ENCODE data around the gene NCOA4. TPM values are rescaled to one million over a fixed set of nuclear protein-coding genes. Genes with fewer than 3 reads are reported as not detected.
"Not testable (repeated sequence)": the region's sequence is repeated elsewhere in the genome, so short reads cannot be mapped to it uniquely, and the experiment has no call there.

The NCOA4 gene
- total RNA-seq, 1 experiment from 2014 or later, result 108 TPM

DNA sequence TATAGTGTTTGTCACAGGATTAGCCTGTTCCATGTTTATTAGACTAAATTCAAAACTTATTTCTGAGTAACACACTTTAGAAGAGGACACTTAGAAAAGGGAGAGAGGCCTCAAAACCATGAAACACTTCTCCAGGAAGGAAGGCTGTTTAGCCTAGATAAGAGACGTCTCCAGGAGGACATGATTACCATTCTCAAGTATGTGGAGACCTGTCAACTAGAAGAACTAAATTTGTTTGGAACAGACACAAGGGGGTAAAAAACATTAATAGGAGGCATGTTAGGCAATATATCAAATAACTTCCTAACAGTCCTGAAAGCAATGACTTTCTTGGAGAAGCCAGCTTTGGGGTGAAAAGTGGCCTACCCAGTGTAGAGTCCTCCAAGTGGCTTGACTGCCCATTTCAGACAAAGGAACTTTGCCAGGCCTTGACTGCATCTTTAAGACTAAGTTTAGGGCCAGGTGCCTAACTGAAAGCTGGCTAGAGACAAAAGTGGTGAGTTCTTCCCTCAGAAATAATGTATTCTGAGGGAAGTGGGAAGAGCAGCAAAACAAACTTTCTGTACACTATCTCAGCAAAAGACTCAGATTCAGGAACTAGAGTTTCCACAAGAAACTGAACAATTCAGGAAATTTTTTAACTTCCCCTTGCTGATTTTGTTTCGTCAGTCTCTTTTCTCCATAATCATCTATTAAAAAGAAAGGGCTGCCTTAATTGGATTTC, 11.8 kb downstream of the NCOA4 start:
- H3K27me3 ChIP-seq (ENCODE audit: control insufficient read depth, insufficient read depth, low read length), result no peaks in the 10 kb centered on the region
- no peak for DNase-seq
- peaks cover 7% of the 10 kb centered on the region for H3K36me3 ChIP-seq (replicated peaks; ENCODE audit: control insufficient read depth, insufficient read depth, low read length)
- no peak overlapping the region for H3K4me3 ChIP-seq (ENCODE audit: insufficient read depth, low read depth, low read length)

DNA sequence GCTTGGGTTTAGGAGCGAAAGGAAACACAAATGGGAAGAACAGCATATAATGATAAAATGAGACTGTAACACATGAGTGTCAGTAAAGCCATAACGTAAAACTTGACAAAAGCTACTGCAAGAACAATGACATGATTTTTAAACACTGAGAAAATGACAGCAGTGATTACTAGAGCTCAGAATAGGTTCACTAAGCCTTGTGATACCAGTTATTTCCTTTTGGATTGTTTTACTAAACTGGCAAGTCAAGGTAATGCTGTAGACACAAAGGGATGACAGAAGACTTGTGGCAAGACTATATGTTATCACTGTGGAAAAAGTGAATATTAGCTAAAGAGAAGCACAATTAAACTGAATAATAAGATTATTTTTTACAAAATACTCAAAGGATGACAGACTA, 12.7 kb downstream of the NCOA4 start:
- no peaks in the 10 kb centered on the region for H3K27me3 ChIP-seq (ENCODE audit: control insufficient read depth, insufficient read depth, low read length)
- H3K36me3 ChIP-seq (replicated peaks; ENCODE audit: control insufficient read depth, insufficient read depth, low read length), result peaks cover 10% of the 10 kb centered on the region
- DNase-seq, result no peak
- no peak overlapping the region for H3K4me3 ChIP-seq (ENCODE audit: insufficient read depth, low read depth, low read length)

DNA sequence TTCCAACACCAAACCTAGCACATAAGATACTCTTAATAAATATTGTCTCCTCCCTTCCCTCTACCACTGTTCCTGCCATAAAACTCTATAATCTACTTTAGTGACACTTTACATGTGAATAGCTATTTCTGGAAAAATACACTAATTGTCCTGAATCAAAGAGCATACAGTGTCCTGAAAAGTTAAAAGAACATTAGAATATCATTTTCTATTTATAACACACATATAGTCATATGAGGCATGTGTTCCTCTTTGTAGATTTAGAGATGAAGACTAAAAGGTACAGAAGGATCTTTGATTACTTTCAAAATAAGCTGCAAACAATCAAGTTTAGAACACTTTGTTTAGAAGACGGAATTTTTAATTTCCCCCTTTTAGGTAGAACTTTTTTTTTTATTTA, 13.6 kb downstream of the NCOA4 start:
- H3K27me3 ChIP-seq (ENCODE audit: control insufficient read depth, insufficient read depth, low read length), result no peaks in the 10 kb centered on the region
- H3K36me3 ChIP-seq (replicated peaks; ENCODE audit: control insufficient read depth, insufficient read depth, low read length), result peaks cover 11% of the 10 kb centered on the region
- DNase-seq, result no peak
- H3K4me3 ChIP-seq (ENCODE audit: insufficient read depth, low read depth, low read length), result no peak overlapping the region

DNA sequence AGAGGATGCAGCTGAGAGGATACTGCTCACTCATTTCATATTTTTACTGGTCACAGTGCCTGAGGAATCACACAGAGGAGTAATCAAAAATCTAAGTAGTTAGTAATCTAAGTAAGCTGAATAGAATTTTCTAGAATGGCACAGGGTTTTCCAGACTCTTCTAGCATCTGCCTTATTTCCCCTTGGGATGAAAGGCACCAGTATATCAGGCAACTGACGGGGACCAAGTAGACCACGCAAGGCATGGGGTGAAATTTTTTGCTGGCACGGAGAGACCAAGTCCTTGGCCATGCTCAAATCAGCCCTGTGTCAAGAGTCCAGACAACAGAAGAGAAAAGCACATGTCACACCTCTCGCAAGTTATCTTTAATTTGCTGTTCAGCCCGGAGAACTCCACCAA, 14.2 kb downstream of the NCOA4 start:
- no peak for DNase-seq
- peaks cover 11% of the 10 kb centered on the region for H3K36me3 ChIP-seq (replicated peaks; ENCODE audit: control insufficient read depth, insufficient read depth, low read length)
- H3K4me3 ChIP-seq (ENCODE audit: insufficient read depth, low read depth, low read length), result no peak overlapping the region
- no peaks in the 10 kb centered on the region for H3K27me3 ChIP-seq (ENCODE audit: control insufficient read depth, insufficient read depth, low read length)

DNA sequence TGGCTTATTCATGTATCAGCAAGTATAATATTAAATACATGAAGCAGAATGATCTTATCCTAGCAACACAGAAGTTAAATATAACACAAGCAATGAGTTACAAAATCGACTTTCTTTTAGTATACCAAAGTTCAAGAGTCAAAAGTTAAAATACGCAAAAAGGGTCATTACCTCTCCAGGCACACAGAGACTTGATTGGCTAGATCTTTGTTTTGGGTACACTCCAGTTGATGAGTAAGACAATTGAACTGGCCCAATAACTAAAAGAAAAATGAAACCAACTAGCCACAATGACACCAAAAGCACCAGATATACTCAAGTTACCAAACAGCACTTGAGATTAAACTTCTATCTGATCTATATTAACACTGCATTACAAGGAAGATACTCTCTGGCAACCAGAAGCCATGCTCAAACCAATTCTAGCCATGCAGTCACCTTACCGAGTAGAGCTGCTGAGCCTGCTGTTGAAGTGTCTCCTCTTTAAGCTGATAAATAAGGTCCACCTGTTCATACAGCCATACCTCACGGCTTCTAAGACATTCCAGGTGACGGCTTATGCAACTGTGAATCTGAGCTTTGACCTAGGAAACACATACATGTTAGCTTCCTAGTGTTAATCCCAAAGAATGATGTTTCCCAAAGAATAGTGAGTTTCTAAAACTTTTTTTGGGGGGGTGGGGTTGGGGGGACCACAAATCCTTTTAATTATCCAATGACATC, 15.6 kb downstream of the NCOA4 start:
- peaks cover 19% of the 10 kb centered on the region for H3K36me3 ChIP-seq (replicated peaks; ENCODE audit: control insufficient read depth, insufficient read depth, low read length)
- no peaks in the 10 kb centered on the region for H3K27me3 ChIP-seq (ENCODE audit: control insufficient read depth, insufficient read depth, low read length)
- DNase-seq, result no peak
- no peak overlapping the region for H3K4me3 ChIP-seq (ENCODE audit: insufficient read depth, low read depth, low read length)

DNA sequence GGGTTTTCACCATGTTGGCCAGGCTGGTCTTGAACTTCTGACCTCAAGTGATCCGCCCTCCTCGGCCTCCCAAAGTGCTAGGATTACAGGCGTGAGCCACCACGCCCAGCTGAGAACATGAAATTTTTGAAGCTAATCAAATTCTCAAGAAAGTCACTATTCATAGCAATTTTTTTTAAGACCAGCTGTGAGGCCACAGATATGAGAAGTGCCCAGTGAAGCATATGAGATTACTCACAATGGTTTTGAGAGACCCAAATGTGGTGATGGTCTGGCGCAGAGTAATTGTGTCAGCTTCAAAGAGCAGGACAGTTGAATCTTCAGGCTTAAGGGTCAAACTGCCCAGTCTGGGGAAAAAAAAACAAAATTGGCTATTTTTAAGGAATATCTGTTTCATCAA, 16.2 kb downstream of the NCOA4 start:
- peaks cover 19% of the 10 kb centered on the region for H3K36me3 ChIP-seq (replicated peaks; ENCODE audit: control insufficient read depth, insufficient read depth, low read length)
- no peak overlapping the region for H3K4me3 ChIP-seq (ENCODE audit: insufficient read depth, low read depth, low read length)
- no peaks in the 10 kb centered on the region for H3K27me3 ChIP-seq (ENCODE audit: control insufficient read depth, insufficient read depth, low read length)
- no peak for DNase-seq

DNA sequence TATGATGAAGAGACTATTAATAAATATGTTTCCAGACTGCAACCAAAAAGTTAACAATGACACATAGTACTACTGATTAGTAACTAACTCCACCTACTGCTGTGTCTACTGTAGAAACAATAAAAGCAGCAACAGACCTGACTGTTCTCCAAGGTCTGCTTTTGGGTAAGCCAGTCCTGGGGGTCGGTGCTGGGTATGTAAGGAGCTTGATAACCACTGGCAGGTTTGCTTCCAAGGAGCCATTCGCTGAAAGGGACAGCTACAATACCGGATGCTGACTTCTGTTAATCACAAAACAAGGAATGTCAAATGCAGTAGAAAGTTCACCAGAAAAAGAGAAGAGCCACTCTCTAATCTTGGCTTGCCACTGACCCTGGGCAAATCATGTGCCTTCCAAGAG, 17.7 kb downstream of the NCOA4 start:
- no peaks in the 10 kb centered on the region for H3K27me3 ChIP-seq (ENCODE audit: control insufficient read depth, insufficient read depth, low read length)
- no peak for DNase-seq
- peaks cover 19% of the 10 kb centered on the region for H3K36me3 ChIP-seq (replicated peaks; ENCODE audit: control insufficient read depth, insufficient read depth, low read length)
- H3K4me3 ChIP-seq (ENCODE audit: insufficient read depth, low read depth, low read length), result no peak overlapping the region

DNA sequence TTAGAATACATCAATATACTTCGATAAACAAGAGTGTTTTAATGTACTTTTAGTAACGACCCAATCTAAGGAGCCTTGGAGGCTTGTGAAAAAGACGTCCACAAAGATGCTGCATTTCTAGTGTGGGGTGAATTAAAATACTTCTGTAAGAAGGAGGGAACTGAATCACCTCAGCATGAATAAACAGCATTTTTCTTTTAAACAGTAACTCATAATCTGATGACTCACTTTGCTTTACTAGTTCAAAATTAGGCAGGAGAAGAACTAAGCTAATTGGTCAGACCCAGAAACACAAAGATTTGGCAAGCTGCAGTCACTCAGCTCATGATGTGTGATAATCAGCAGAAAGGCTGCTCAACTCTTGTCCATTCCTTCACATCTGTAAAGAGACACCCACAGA, 24.2 kb downstream of the NCOA4 start:
- Histone ChIP-seq H3K36me3 (replicated peaks; ENCODE audit: control insufficient read depth, insufficient read depth, low read length) (peaks cover 14% of the 10 kb centered on the region), H3K27me3 (ENCODE audit: control insufficient read depth, insufficient read depth, low read length) (no peaks in the 10 kb centered on the region), H3K4me3 (ENCODE audit: insufficient read depth, low read depth, low read length) (no peak overlapping the region)
- DNase-seq, result no peak

DNA sequence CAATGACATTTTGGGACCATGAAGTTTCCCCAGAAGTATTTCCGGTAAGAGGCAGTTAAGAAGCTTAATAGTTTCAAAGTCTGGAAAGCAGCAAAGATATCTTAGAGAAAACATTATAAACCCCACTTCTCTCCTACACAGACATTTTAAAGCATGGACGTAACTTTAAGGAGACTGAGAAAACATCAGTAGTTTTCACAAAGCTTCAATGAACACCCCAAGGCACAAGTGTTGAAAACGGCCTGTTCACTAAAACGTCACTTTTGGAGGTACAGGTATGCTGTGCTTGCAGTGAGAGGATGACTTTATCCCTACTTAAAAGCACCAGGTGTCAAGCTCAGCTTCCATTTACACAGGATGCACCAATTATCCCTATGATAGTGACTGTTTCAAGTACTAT, 25.0 kb downstream of the NCOA4 start:
- DNase-seq, result no peak
- no peaks in the 10 kb centered on the region for H3K27me3 ChIP-seq (ENCODE audit: control insufficient read depth, insufficient read depth, low read length)
- peaks cover 10% of the 10 kb centered on the region for H3K36me3 ChIP-seq (replicated peaks; ENCODE audit: control insufficient read depth, insufficient read depth, low read length)
- H3K4me3 ChIP-seq (ENCODE audit: insufficient read depth, low read depth, low read length), result no peak overlapping the region

DNA sequence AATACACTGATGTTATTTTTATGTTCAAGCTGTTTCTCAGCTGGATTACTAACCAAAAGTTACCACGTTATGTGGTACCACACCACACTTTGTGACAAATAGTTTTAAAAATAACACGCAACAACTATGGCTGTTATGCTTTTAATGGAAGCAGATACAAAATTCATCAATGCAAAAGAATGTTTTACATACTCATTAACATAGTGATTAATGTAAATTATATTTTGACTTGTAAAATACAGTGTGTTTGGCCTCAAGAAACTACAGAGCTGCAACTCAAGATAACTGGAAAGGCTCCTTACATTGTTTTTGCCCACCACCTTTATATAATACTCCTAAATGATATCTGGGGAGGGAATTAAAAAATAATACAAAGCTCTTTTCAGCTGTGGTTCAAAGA, 25.5 kb downstream of the NCOA4 start:
- no peak overlapping the region for H3K4me3 ChIP-seq (ENCODE audit: insufficient read depth, low read depth, low read length)
- H3K27me3 ChIP-seq (ENCODE audit: control insufficient read depth, insufficient read depth, low read length), result no peaks in the 10 kb centered on the region
- DNase-seq, result no peak
- peaks cover 6% of the 10 kb centered on the region for H3K36me3 ChIP-seq (replicated peaks; ENCODE audit: control insufficient read depth, insufficient read depth, low read length)

DNA sequence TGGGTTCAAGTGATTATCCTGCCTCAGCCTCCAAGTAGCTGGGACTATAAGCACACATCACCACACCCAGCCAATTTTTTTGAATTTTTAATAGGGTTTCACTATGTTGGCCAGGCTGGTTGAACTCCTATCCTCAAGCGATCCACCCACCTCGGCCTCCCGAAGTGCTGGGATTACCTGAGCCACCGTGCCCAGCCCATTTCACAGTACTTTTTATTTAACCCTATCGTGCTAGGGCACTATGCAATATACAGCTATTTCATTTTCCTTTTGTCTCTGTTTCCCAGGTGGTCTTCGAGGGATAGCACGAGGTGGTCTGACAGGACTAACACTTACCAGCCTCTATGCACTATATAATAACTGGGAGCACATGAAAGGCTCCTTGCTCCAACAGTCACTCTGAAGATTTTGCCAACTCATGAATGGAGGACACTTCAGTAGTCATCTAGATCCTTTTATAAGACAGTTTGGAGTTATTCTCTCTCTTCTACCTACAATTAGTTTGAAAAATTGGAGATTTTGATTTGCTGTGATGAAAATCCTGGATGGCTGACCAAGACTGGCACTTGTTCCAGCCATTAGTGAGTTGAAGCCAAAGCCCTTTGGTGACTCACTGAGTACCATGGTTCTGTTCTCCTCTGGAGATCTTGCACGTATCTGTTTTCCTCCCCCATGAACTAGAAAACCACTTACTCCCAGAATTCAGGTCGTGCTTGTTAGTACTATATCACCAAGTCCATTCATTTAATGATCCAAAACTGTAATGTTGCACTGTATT, 27.3 kb downstream of the NCOA4 start:
- no peaks in the 10 kb centered on the region for H3K27me3 ChIP-seq (ENCODE audit: control insufficient read depth, insufficient read depth, low read length)
- peaks cover 6% of the 10 kb centered on the region for H3K36me3 ChIP-seq (replicated peaks; ENCODE audit: control insufficient read depth, insufficient read depth, low read length)
- no peak for DNase-seq
- no peak overlapping the region for H3K4me3 ChIP-seq (ENCODE audit: insufficient read depth, low read depth, low read length)

DNA sequence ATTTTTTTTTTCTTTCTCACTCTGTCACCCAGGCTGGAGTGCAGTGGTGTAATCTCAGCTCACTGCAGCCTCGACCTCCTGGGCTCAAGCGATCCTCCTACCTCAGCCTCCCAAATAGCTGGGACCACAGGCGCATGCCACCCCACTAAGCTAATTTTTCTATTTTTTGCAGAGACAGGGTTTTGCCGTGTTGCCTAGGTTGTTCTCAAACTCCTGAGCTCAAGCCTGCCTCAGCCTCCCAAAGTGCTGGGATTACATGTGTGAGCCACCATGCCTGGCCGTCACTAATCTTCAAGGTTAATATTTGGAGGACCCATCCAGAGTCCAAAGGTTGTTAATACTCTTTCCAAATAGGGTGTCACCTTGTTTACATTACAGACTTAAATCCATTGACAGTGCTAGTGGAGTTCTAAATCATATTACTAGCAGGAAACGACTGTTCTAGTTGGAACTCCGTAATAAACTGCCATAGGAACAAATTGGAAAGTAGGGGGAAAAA, 28.2 kb downstream of the NCOA4 start:
- H3K36me3 ChIP-seq (replicated peaks; ENCODE audit: control insufficient read depth, insufficient read depth, low read length); H3K27me3 ChIP-seq (ENCODE audit: control insufficient read depth, insufficient read depth, low read length); H3K4me3 ChIP-seq (ENCODE audit: insufficient read depth, low read depth, low read length); DNase-seq: not testable (repeated sequence)

DNA sequence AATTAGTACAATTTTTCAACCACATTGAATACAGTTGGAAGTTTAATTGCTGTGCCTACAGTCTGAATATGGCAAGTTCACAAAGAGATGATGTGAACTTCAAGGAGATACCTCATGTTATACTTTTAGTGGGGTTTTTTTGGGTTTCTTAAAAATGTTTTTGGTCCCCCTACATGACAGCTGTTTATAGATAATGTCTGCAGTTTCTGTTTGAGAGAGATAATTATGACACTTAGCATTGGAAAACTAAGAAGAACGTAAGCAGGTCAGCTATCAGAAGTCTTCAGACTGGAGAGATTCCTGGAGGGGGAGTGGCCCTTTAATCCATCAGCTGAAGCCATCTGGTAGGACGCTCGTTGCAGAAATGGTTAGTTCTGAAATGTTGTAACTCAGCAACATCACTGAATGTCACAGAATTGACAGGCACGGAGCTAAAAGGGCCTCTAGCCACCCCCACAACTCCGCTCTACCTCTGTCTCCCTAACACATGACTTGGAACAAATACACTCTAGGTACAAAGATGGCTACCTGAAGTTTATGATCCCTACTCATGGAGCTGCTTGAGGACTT, 29.2 kb downstream of the NCOA4 start:
- Histone ChIP-seq H3K27me3 (ENCODE audit: control insufficient read depth, insufficient read depth, low read length) (no peaks in the 10 kb centered on the region), H3K4me3 (ENCODE audit: insufficient read depth, low read depth, low read length) (no peak overlapping the region), H3K36me3 (replicated peaks; ENCODE audit: control insufficient read depth, insufficient read depth, low read length) (peaks cover 7% of the 10 kb centered on the region)
- DNase-seq, result no peak

DNA sequence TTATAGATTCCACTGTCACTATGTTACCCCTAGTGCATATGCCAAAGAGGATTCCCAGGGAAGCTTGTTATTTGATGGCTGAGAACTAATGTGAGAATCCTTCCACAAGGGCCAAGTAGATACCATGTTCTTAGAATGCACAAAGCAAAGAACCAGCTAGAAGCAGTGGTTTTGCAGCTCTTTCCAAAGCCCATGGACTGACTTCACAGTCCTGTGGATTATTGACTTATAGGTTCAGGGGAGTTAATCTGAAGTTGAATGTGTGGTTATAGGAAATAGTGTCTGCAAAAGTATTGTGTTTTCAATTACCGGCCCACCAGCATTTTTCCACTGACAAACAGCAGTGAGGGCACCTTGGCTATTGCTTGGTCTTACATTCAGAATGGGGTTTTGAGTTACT, 29.9 kb downstream of the NCOA4 start:
- DNase-seq, result no peak
- Histone ChIP-seq H3K27me3 (ENCODE audit: control insufficient read depth, insufficient read depth, low read length) (no peaks in the 10 kb centered on the region), H3K36me3 (replicated peaks; ENCODE audit: control insufficient read depth, insufficient read depth, low read length) (peaks cover 7% of the 10 kb centered on the region), H3K4me3 (ENCODE audit: insufficient read depth, low read depth, low read length) (no peak overlapping the region)

All from H7 (cell line).